Calu3 (cell line): ENCODE measurements around the gene C8G. TPM values are rescaled to one million over a fixed set of nuclear protein-coding genes. Genes with fewer than 3 reads are reported as not detected.

Source experiments
- BruUV-seq: library from RNA; stranded (reverse); fragments of 400-500 nt; replicated peaks from 2 replicates; lab custom pipeline; 2021; lab: Mats Ljungman, UMichigan
- CTCF ChIA-PET: fragments of 300-600 bp; sonication (Branson Sonifier 250); formaldehyde crosslinking; loops from one replicate; lab custom pipeline; 2022; ENCODE audit warnings: antibody characterized with exemption; lab: Charles Lee
- DNase-seq: peaks from one replicate; pipeline ENCODE4 v3.0.0; 2022
- H3K27ac Mint-ChIP-seq: one replicate; pipeline ENCODE4 v1.8.0; 2022; ENCODE audit warnings: mixed read lengths; ENCODE audit not compliant: unreplicated experiment
- H3K27me3 Mint-ChIP-seq: one replicate; pipeline ENCODE4 v1.8.0; 2022; ENCODE audit warnings: mixed read lengths; ENCODE audit not compliant: unreplicated experiment
- H3K36me3 Mint-ChIP-seq: one replicate; pipeline ENCODE4 v1.8.0; 2022; ENCODE audit warnings: mild to moderate bottlenecking, moderate library complexity, mixed read lengths; ENCODE audit not compliant: insufficient read depth, unreplicated experiment
- H3K4me1 Mint-ChIP-seq: one replicate; pipeline ENCODE4 v1.8.0; 2022; ENCODE audit warnings: mild to moderate bottlenecking, low read depth, mixed read lengths; ENCODE audit not compliant: unreplicated experiment
- H3K4me3 Mint-ChIP-seq: one replicate; pipeline ENCODE4 v1.8.0; 2022; ENCODE audit warnings: mild to moderate bottlenecking, low read depth, moderate library complexity, mixed read lengths; ENCODE audit not compliant: unreplicated experiment
- H3K9me3 Mint-ChIP-seq: one replicate; pipeline ENCODE4 v1.8.0; 2022; ENCODE audit warnings: low read depth, mixed read lengths; ENCODE audit not compliant: unreplicated experiment
- CTCF ChIP-seq: fragments of 200-600 bp; IDR thresholded peaks from one replicate; pipeline ENCODE4 v1.8.0; 2022; ENCODE audit warnings: antibody characterized with exemption; ENCODE audit not compliant: unreplicated experiment
- intact Hi-C: fragments of 100-400 bp; cut with micrococcal nuclease; formaldehyde crosslinking; loops from one replicate; pipeline ENCODE4 v1.10.0; 2022; ENCODE audit not compliant: unreplicated experiment
- total RNA-seq: library from RNA; stranded (reverse); gene quantifications from 2 replicates; pipeline ENCODE4 v1.2.3, GENCODE V29; 2022

Gene C8G
- total RNA-seq, 1 experiment from 2014 or later, result 3.9 TPM

- H3K27ac Mint-ChIP-seq, result no peak overlapping the region
- no peaks in the 10 kb centered on the region for H3K4me1 Mint-ChIP-seq
- no TSS peak for BruUV-seq
- H3K27me3 Mint-ChIP-seq, result no peaks in the 10 kb centered on the region
- H3K9me3 Mint-ChIP-seq, result no peaks in the 10 kb centered on the region
- no peak overlapping the region for H3K4me3 Mint-ChIP-seq
- H3K36me3 Mint-ChIP-seq, result no peaks in the 10 kb centered on the region
- no peak for TF ChIP-seq CTCF
- CTCF ChIA-PET, result no interaction called here
- DNase-seq, result no peak
- intact Hi-C loops, result no loop called here
Measured at GRCh38 chr9:136957461-136957860, 12.4 kb downstream of the C8G start.

- intact Hi-C loops, result no loop called here
- CTCF ChIA-PET, result no interaction called here
- H3K27ac Mint-ChIP-seq, result no peak overlapping the region
- H3K36me3 Mint-ChIP-seq, result no peaks in the 10 kb centered on the region
- H3K27me3 Mint-ChIP-seq, result no peaks in the 10 kb centered on the region
- no peak for TF ChIP-seq CTCF
- no peaks in the 10 kb centered on the region for H3K9me3 Mint-ChIP-seq
- BruUV-seq, result no TSS peak
- no peak for DNase-seq
- no peak overlapping the region for H3K4me3 Mint-ChIP-seq
- no peaks in the 10 kb centered on the region for H3K4me1 Mint-ChIP-seq
Measured at GRCh38 chr9:136957901-136958300, 12.9 kb downstream of the C8G start.

GRCh38 chr9:136958473-136958872 is 13.4 kb downstream of the C8G start:
- no peak for TF ChIP-seq CTCF
- peaks cover 3% of the 10 kb centered on the region for H3K36me3 Mint-ChIP-seq
- H3K27ac Mint-ChIP-seq, result no peak overlapping the region

GRCh38 chr9:136958898-136959850 is 14.1 kb downstream of the C8G start:
- Mint-ChIP-seq H3K27ac (no peak overlapping the region), H3K4me3 (no peak overlapping the region), H3K4me1 (no peaks in the 10 kb centered on the region), H3K9me3 (no peaks in the 10 kb centered on the region), H3K36me3 (peaks cover 3% of the 10 kb centered on the region), H3K27me3 (no peaks in the 10 kb centered on the region)
- CTCF ChIA-PET, result no interaction called here
- no peak for DNase-seq
- TF ChIP-seq CTCF, result no peak
- intact Hi-C loops, result no loop called here
- BruUV-seq, result no TSS peak

More at GRCh38 chr9:136958473-136958872, 13.4 kb downstream of the C8G start:
- CTCF ChIA-PET, result no interaction called here
- BruUV-seq, result no TSS peak
- Mint-ChIP-seq H3K4me3 (no peak overlapping the region), H3K9me3 (no peaks in the 10 kb centered on the region), H3K27me3 (no peaks in the 10 kb centered on the region), H3K4me1 (no peaks in the 10 kb centered on the region)
- intact Hi-C loops, result no loop called here
- no peak for DNase-seq
